ENCODE data around the gene RRP36.
"Not testable (repeated sequence)": the region's sequence is repeated elsewhere in the genome, so short reads cannot be mapped to it uniquely, and the experiment has no call there.

The RRP36 gene

GRCh38 chr6:43040542-43041257 lies 19.3 kb downstream of the RRP36 start:
- DNase-seq, result no peak

DNA sequence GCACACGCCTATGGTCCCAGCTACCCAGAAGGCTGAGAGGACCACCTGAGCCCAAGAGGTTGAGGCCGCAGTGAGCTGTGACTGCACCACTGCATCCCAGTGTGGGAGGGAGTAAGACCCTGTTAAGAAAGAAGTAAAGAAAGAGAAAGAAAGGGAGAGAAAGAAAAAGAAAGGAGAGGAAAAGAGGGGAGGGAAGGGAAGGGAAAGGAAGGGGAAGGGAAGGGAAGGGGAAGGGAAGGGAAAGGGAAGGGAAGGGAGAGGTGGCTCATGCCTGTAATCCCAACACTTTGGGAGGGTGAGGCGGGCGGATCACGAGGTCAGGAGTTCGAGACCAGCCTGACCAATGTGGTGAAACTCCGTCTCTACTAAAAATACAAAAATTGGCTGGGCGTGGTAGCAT lies 20.1 kb downstream of the RRP36 start:
- not testable (repeated sequence) for DNase-seq

DNA sequence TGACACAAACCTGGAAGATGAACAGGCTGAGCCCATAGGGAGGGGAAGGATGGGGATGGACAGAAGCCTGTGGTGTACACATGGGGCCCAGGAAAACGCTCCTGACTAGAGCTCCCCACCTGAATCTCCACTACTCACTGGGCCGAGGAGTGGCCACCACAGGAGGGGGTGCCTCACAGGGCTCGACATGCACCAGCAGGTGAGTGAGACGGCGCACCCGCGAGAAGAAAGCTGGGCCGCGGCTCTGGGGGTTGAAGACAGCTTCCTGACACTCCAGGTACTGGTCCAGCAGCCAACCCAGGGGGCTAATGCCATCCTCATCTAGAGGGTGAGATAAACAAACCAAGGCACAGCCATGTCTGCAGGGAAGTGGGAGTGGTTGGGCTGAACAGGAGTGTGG lies 21.9 kb downstream of the RRP36 start:
- DNase-seq, result no peak

- DNase-seq, result no peak
Measured at GRCh38 chr6:43045371-43045930, 24.0 kb downstream of the RRP36 start.

DNA sequence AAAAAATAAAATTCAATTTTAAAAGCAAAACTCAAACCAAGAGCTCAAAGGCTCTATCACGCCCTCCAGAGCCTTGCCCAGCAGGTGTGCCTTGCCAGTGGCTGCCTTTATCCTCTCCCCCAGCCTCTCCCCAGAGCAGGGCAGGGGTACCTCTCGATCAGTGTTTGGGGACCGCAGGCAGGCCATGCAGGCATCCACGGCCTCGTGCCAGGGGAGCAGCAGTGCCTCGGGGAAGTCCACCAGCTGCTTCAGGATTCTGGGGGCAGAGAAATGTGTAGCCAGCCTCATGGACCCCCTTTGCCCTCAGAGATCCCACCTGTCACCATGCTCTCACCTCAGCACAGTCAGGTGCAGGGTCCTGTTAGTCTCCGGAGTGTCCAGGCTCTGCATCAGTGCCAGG lies 26.6 kb downstream of the RRP36 start:
- no peak for DNase-seq

- DNase-seq, result no peak
Measured at GRCh38 chr6:43050981-43051380, 29.6 kb downstream of the RRP36 start.

- no peak for DNase-seq
Measured at GRCh38 chr6:43052225-43052841, 30.9 kb downstream of the RRP36 start.

DNA sequence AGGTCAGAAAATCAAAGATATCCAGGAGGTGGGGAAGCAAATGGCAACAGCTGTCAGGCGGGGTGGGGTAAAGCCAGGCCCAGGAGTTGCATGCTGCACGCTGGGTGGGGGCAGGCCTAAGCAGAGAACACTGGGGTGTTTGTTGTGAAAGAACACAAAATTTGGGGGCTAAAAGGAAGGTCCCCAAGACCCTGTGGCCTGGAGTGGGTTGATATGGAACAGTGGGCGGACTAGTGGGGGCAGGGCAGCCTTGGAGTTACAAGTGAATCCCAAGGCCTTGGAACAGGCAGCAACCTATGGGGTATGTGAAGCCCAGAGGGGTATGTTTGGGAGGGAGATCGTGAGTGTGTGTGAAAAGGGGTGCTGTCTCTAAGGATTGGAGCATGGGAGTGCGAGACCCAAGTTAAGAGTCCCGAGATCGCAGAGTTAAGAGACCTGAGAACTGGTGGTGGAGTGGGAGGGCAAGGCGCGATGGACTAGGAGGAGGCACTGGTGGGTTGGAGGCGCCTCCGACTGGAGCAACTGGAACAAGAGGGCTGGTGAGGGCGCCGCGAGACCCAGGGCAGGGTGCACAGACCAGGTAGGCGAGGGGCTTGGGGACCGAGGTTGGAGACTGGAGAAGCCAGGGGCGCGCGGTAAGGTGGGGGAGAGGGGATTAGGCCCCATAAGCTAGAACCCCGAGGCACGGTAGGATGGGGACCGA lies 31.6 kb downstream of the RRP36 start:
- DNase-seq, result no peak

- peak; percentile 78 for DNase-seq
Measured at GRCh38 chr6:43053545-43054205, 32.3 kb downstream of the RRP36 start, which contains the start of gene CUL7. Gene CUL7 (minus strand): TSS chr6:43053851. CDS start chr6:43052788, 1,063 bp downstream.

DNA sequence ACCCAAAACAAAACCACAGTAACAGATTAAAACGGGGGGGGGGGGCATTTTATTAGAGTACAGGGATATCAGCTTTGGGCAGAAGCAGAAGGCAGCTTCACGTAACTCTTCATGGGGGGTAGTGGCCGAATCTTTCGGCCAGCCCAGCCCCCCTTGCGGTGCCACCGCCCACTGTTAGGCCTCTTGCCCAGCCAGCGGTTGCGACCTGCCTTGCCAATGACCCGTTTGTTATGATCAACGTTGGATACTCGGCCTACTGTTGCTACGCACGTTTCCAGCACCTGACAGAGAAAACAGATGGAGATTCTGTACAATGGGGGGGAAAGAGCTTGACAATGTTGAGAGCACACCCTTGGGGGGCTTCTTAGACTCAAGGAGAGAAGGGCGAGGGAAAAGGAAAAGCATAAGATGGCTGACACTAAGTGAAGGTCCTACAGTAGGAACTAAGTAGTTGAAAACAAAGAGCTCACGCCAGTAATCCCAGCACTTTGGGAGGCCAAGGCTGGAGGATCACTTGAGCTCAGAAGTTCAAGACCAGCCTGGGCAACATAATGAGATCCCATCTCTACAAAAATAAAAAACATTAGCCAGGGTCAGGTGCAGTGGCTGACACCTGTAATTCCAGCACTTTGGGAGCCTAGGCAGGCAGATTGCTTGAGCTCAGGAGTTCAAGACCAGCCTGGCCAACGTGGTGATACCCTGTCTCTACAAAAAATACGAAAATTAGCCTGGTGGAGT lies 33.0 kb downstream of the RRP36 start:
- DNase-seq, result no peak

GRCh38 chr6:43055966-43056365 lies 34.5 kb downstream of the RRP36 start:
- DNase-seq, result no peak

DNA sequence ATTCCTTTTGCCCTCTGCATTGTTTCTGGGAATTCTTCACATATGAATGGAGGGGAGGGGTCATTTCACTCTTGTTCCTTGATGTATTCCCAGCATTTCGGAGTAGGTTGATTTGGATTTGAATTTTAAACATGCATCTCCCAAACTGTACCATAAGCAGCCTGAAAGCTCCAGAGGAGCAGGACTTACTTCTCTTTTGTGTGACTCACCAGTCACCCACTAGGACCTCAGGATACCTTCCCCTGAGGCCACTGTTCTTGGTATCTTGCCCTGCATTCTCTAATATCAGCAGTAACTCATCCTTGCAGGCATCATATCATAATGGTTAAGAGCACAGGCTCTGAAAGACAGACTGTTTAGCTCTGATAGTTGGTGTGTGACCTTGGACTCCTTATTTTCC lies 37.1 kb downstream of the RRP36 start:
- DNase-seq, result no peak

DNA sequence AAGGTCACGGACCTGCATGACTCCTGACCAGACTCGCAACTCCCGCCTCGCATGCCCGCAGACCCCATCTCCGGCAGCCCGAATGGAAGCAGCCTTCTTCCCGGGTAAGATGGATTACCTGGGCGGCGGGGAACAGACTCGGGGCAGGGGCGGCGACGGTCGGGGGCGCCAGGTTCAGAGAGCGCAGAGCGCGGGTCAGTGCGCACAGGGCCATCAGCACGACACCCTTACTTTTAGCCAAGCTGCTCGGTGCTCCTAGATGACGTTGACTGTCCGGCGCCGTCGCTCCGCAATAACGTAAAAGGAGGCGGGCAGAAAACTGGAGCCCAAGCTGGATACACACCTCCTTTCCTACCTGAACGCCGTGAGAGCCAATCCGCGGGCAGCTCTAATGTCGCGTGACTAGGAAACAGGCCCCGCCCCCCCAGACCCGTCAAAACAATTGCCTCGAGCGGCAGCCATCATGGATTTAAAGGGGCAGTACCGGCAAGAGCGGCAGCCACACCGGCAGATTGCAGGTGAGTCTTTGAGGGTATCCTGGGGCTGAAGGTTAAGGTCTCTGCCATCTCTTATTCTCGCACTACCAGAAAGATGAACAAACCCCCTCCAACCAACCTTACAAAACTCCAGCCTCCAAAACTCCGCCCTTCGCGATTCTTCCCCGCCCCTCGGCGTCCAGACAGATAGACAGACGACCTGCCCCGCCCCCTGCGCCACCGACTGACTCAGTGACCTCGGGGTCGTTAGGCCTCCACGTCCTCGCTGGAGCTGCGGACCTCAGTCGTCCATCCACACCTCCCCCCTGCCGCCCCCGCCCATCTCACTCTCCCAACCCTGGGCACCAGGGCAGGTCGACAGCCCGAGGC lies 38.0 kb downstream of the RRP36 start, which contains the start of the genes KLC4 and MRPL2:
Gene KLC4 (plus strand): TSS at position 464 of the 866 bp plus-strand sequence. CDS start 1,705 bp downstream, outside the sequence.
Gene MRPL2 (minus strand): TSS at position 267 of the 866 bp plus-strand sequence. CDS start 53 bp downstream, at position 214.
- DNase-seq, result peak; percentile 89

- no peak for DNase-seq
Measured at GRCh38 chr6:43060034-43060754, 38.8 kb downstream of the RRP36 start.

- DNase-seq, result no peak
Measured at GRCh38 chr6:43060755-43061633, 39.6 kb downstream of the RRP36 start.

DNA sequence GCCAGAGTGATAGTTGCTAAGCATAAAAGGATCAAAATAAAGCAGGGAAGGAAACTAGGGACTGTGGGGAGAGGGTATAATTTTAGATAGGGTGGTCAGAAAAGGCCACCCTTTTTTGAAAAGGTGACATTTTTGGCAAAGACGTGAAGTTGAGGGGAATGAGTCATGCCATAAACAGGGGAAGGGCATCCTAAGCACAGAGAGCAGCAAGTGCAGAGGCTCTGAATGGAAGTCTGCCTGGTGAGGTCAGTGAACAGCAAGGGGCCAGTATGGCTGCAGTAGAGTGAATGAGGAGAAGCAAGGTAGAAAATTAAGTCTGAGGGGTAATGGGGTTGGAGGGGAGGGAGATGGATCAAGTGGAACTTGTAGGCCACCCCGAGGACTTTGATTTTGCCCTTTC lies 40.4 kb downstream of the RRP36 start:
- DNase-seq, result no peak

GRCh38 chr6:43062818-43063217 lies 41.4 kb downstream of the RRP36 start:
- DNase-seq, result no peak

GRCh38 chr6:43070028-43070632 lies 48.7 kb downstream of the RRP36 start:
- no peak for DNase-seq

Data from GOT3 (cell line).